ENCODE results near the gene EFHC1. TPM values are rescaled to one million over a fixed set of nuclear protein-coding genes. Genes with fewer than 3 reads are reported as not detected.

EFHC1 gene
- total and polyA plus RNA-seq, 2 of the 13 experiments (the other 11 are each of a cell fraction or from before 2014, with no cell fraction given), result 23.4 to 29.5 TPM

- TF ChIP-seq ZNF484 (CRISPR knock-in tag; IDR thresholded peaks at IDR 0.05; ENCODE audit: borderline replicate concordance, low read depth) (no peak), AKNA (CRISPR knock-in tag; IDR thresholded peaks at IDR 0.05; ENCODE audit: borderline replicate concordance) (no peak), SETDB1 (CRISPR knock-in tag; IDR thresholded peaks at IDR 0.05; ENCODE audit: borderline replicate concordance) (no peak), ZNF549 (CRISPR knock-in tag; IDR thresholded peaks at IDR 0.05) (no peak), ZNF670 (CRISPR knock-in tag; IDR thresholded peaks at IDR 0.05; ENCODE audit: borderline replicate concordance) (no peak), ZNF232 (CRISPR knock-in tag; IDR thresholded peaks at IDR 0.05; ENCODE audit: borderline replicate concordance) (no peak), MNT (IDR thresholded peaks at IDR 0.05) (no peak), RNF219 (CRISPR knock-in tag; IDR thresholded peaks at IDR 0.05) (no peak), MIXL1 (CRISPR knock-in tag; IDR thresholded peaks at IDR 0.05) (no peak), MXD3 (CRISPR knock-in tag; IDR thresholded peaks at IDR 0.05) (0 out of 2 replicates have a peak, but pooled peaks have one; percentile 11), ZNF17 (CRISPR knock-in tag; IDR thresholded peaks at IDR 0.05) (no peak), SMARCE1 (IDR thresholded peaks at IDR 0.05; ENCODE audit: borderline replicate concordance) (peak; percentile 28; the same call in 1 of the 2 replicates), MAX (IDR thresholded peaks at IDR 0.05) (peak; percentile 71), ZNF354B (CRISPR knock-in tag; IDR thresholded peaks at IDR 0.05) (0 out of 2 replicates have a peak, but pooled peaks have one; percentile 63), HBP1 (CRISPR knock-in tag; IDR thresholded peaks at IDR 0.05; ENCODE audit: low read depth) (peak; percentile 53), HES4 (CRISPR knock-in tag; IDR thresholded peaks at IDR 0.05; ENCODE audit: borderline replicate concordance) (no peak), THAP7 (CRISPR knock-in tag; IDR thresholded peaks at IDR 0.05) (no peak; the same call in 1 of the 2 replicates)
These were observed 97.5 kb downstream of the EFHC1 start (continued) for GRCh38 chr6:52517502-52518278.
